H1 (cell line): ENCODE measurements around the gene ALDH1L2. TPM values are rescaled to one million over a fixed set of nuclear protein-coding genes. Genes with fewer than 3 reads are reported as not detected.

Experiments used
- CTCF ChIA-PET: fragments of 300-600 bp; sonication (Branson Sonifier 250); formaldehyde crosslinking; loops from one replicate; lab custom pipeline; 2021; ENCODE audit not compliant: partially characterized antibody; lab: Charles Lee
- POLR2A ChIA-PET: fragments of 300-600 bp; sonication (Branson Sonifier 250); formaldehyde crosslinking; loops from one replicate; lab custom pipeline; 2021; ENCODE audit warnings: inconsistent platforms; ENCODE audit not compliant: partially characterized antibody; lab: Charles Lee
- DNase-seq, 2 experiments: peaks; one replicate each; pipeline versions ENCODE4 v3.0.0 to v3.0.0-alpha.2; 2010 to 2022; ENCODE audit warnings: low spot score in 2 of 2, low read depth in 1 of 2, mixed read lengths in 1 of 2
- FAIRE-seq: peaks from 2 replicates; lab custom pipeline; 2011; peaks lifted over from hg19 to GRCh38; lab: Jason Lieb, UNC
- H2AFZ ChIP-seq: 2 replicates; pipeline ENCODE4 v1.8.1; 2012; ENCODE audit warnings: low read length, inconsistent platforms
- H2AK5ac ChIP-seq: 2 replicates; pipeline ENCODE4 v1.6.1; 2013; ENCODE audit warnings: low read depth, low read length
- H2BK120ac ChIP-seq: replicated peaks from 2 replicates; pipeline ENCODE3; 2013; ENCODE audit warnings: low read depth, low read length, inconsistent platforms
- H2BK12ac ChIP-seq: 2 replicates; pipeline ENCODE4 v1.6.1; 2013; ENCODE audit warnings: low read depth, low read length
- H2BK15ac ChIP-seq: 2 replicates; pipeline ENCODE4 v1.6.1; 2013; ENCODE audit warnings: low read length
- H2BK20ac ChIP-seq: 2 replicates; pipeline ENCODE4 v1.6.1; 2013; ENCODE audit warnings: low read length
- H2BK5ac ChIP-seq: 2 replicates; pipeline ENCODE4 v1.6.1; 2013; ENCODE audit warnings: low read depth, low read length
- H3K14ac ChIP-seq: 2 replicates; pipeline ENCODE4 v1.6.1; 2013; ENCODE audit warnings: inconsistent platforms; ENCODE audit not compliant: insufficient read length
- H3K18ac ChIP-seq: 2 replicates; pipeline ENCODE4 v1.6.1; 2013; ENCODE audit warnings: low read length; ENCODE audit errors: extremely low read depth
- H3K23ac ChIP-seq: 2 replicates; pipeline ENCODE4 v1.6.1; 2013; ENCODE audit warnings: inconsistent platforms; ENCODE audit not compliant: insufficient read length
- H3K23me2 ChIP-seq: 2 replicates; pipeline ENCODE4 v1.6.1; 2013; ENCODE audit warnings: low read depth, low read length
- H3K27ac ChIP-seq: 2 replicates; pipeline ENCODE4 v1.6.1; 2011; ENCODE audit warnings: low read depth, low read length, inconsistent platforms
- H3K27me3 ChIP-seq, 4 experiments: replicated peaks in 1 of 4; 1 replicate in 1 of 4; 2 replicates in 3 of 4; pipeline versions ENCODE4 v1.6.1 to v1.8.1; 2011 to 2013; ENCODE audit warnings: low read length in 3 of 4, mild to moderate bottlenecking in 3 of 4, inconsistent platforms in 2 of 4, mixed read lengths in 2 of 4, moderate library complexity in 1 of 4; ENCODE audit not compliant: control insufficient read depth in 3 of 4, insufficient read depth in 3 of 4; ENCODE audit errors: extremely low read depth in 1 of 4
- H3K36me3 ChIP-seq, 4 experiments: 2 replicates each; pipeline versions ENCODE4 v1.6.1 to v1.8.1; 2011 to 2013; ENCODE audit warnings: mild to moderate bottlenecking in 4 of 4, low read length in 3 of 4, moderate library complexity in 2 of 4, control low read depth in 1 of 4, inconsistent platforms in 1 of 4; ENCODE audit not compliant: insufficient read depth in 4 of 4, control insufficient read depth in 2 of 4
- H3K4ac ChIP-seq: replicated peaks from 2 replicates; pipeline ENCODE3; 2013; ENCODE audit warnings: low read length, low read depth, mixed read lengths, inconsistent platforms; ENCODE audit not compliant: insufficient read length
- H3K4me1 ChIP-seq, 4 experiments: replicated peaks in 1 of 4; 1 replicate in 1 of 4; 2 replicates in 3 of 4; pipeline versions ENCODE4 v1.6.1 to v1.8.1; 2011 to 2013; ENCODE audit warnings: low read length in 3 of 4, inconsistent platforms in 2 of 4, mixed read lengths in 1 of 4; ENCODE audit not compliant: insufficient read depth in 4 of 4, control insufficient read depth in 3 of 4
- H3K4me2 ChIP-seq, 2 experiments: 2 replicates each; pipeline versions ENCODE4 v1.6.1 to v1.8.1; 2011 to 2013; ENCODE audit warnings: low read depth in 2 of 2, low read length in 2 of 2, control low read depth in 1 of 2, inconsistent platforms in 1 of 2, mild to moderate bottlenecking in 1 of 2; ENCODE audit not compliant: insufficient read depth in 1 of 2
- H3K4me3 ChIP-seq, 4 experiments: fragments of 200-600, 300-600 bp in 1 of 4; sonication (generic), shearing (Covaris generic), sonication (Bioruptor Twin) in 1 of 4; 2 replicates each; pipeline versions ENCODE4 v1.5.1 to v1.8.1; 2011 to 2016; ENCODE audit warnings: low read length in 4 of 4, low read depth in 3 of 4, control low read depth in 2 of 4, inconsistent platforms in 2 of 4, mild to moderate bottlenecking in 2 of 4, mixed read lengths in 1 of 4, moderate library complexity in 1 of 4; ENCODE audit not compliant: insufficient read depth in 2 of 4; ENCODE audit errors: extremely low read depth in 1 of 4
- H3K56ac ChIP-seq: replicated peaks from 2 replicates; pipeline ENCODE3; 2013; ENCODE audit warnings: low read depth, mild to moderate bottlenecking, mixed read lengths, low read length, inconsistent platforms; ENCODE audit not compliant: insufficient read length
- H3K79me1 ChIP-seq: 2 replicates; pipeline ENCODE4 v1.6.1; 2013; ENCODE audit warnings: low read depth, low read length, control low read depth
- H3K79me2 ChIP-seq, 2 experiments: 2 replicates each; pipeline versions ENCODE4 v1.6.1 to v1.8.1; 2012 to 2013; ENCODE audit warnings: low read length in 2 of 2, mild to moderate bottlenecking in 2 of 2, inconsistent platforms in 1 of 2; ENCODE audit not compliant: insufficient read depth in 2 of 2, control insufficient read depth in 1 of 2
- H3K9ac ChIP-seq, 4 experiments: replicated peaks in 1 of 4; 1 replicate in 1 of 4; 2 replicates in 3 of 4; pipeline versions ENCODE4 v1.6.1 to v1.8.1; 2011 to 2013; ENCODE audit warnings: low read depth in 3 of 4, low read length in 3 of 4, control low read depth in 2 of 4, mild to moderate bottlenecking in 2 of 4, moderate library complexity in 2 of 4, inconsistent platforms in 1 of 4; ENCODE audit errors: extremely low read depth in 1 of 4
- H3K9me3 ChIP-seq, 2 experiments: 2 replicates each; pipeline versions ENCODE4 v1.6.1 to v1.8.1; 2012 to 2013; ENCODE audit warnings: mild to moderate bottlenecking in 2 of 2, moderate library complexity in 2 of 2, control low read depth in 1 of 2, inconsistent platforms in 1 of 2, low read depth in 1 of 2, low read length in 1 of 2, mixed read lengths in 1 of 2; ENCODE audit not compliant: insufficient read depth in 2 of 2
- H4K20me1 ChIP-seq, 2 experiments: replicated peaks in 1 of 2; 2 replicates each; pipeline versions ENCODE3 to v1.8.1; 2011 to 2013; ENCODE audit warnings: inconsistent platforms in 2 of 2, low read length in 2 of 2, mild to moderate bottlenecking in 1 of 2; ENCODE audit not compliant: insufficient read depth in 2 of 2, control insufficient read depth in 1 of 2
- H4K5ac ChIP-seq: 2 replicates; pipeline ENCODE4 v1.6.1; 2013; ENCODE audit warnings: low read length, low read depth, mixed read lengths, inconsistent platforms; ENCODE audit not compliant: insufficient read length
- H4K8ac ChIP-seq: 2 replicates; pipeline ENCODE4 v1.8.0; 2013; ENCODE audit warnings: mild to moderate bottlenecking, moderate library complexity, low read length, inconsistent platforms; ENCODE audit not compliant: insufficient read depth; ENCODE audit errors: extremely low read depth
- H4K91ac ChIP-seq: replicated peaks from 2 replicates; pipeline ENCODE3; 2013; ENCODE audit warnings: low read length, mixed read lengths, inconsistent platforms; ENCODE audit not compliant: insufficient read length
- ASH2L ChIP-seq: fragments of 200-600, 300-600 bp; sonication (generic); IDR thresholded peaks from one replicate; pipeline ENCODE4 v1.7.1; 2017; ENCODE audit warnings: low read length
- CREB1 ChIP-seq: IDR thresholded peaks from 2 replicates; pipeline ENCODE4 v1.6.1; 2012; ENCODE audit warnings: inconsistent platforms
- SP1 ChIP-seq: IDR thresholded peaks from 2 replicates; pipeline ENCODE4 v1.6.1; 2011; ENCODE audit warnings: low read depth, low read length
- TAF1 ChIP-seq: IDR thresholded peaks from 2 replicates; pipeline ENCODE4 v1.6.1; 2011; ENCODE audit warnings: mild to moderate bottlenecking, low read depth, low read length
- WGBS, 2 experiments: shearing (Covaris generic) in 1 of 2; methylation state at CpG; one replicate each; pipeline versions ENCODE4 v1.1.6 to v1.1.7; 2013 to 2015; ENCODE audit warnings: low lambda C conversion rate in 2 of 2, mixed read lengths in 2 of 2, inconsistent platforms in 1 of 2, low coverage in 1 of 2, missing lambda C conversion rate in 1 of 2; ENCODE audit not compliant: insufficient replicate concordance in 2 of 2, insufficient coverage in 1 of 2, insufficient read length in 1 of 2; ENCODE audit errors: extremely low coverage in 1 of 2, missing lambda C conversion rate in 1 of 2; 5-methylcytosine and 5-hydroxymethylcytosine counted together
- polyA plus RNA-seq, 7 experiments: library from polyadenylated mRNA; depleted of rRNA in 3 of 7; stranded (reverse) in 5 of 7; unstranded in 2 of 7; fragments of >200 nt in 5 of 7; fragments of 200-250 nt in 2 of 7; gene quantifications; 1 replicate in 5 of 7; 2 replicates in 1 of 7; 4 replicates in 1 of 7; pipeline versions ENCODE4 v1.2.1 to v1.2.3, GENCODE V29; 2011 to 2013; ENCODE audit warnings: missing spikeins in 2 of 7, mixed read lengths in 2 of 7
- total RNA-seq: library from RNA; stranded (reverse); fragmentation: NEBNext Ultra II Directional; extraction: Animal tissue kit (Norgen Biotek cat#: 25700); gene quantifications from 2 replicates; pipeline ENCODE4 v1.2.1, GENCODE V29; 2021
- TF ChIP-seq, protein P1 (sequence below): IDR thresholded peaks from 2 replicates; pipeline ENCODE4 v1.6.1; 2012; ENCODE audit warnings: low read length, inconsistent platforms

ALDH1L2 gene
- total and polyA plus RNA-seq, 2 of the 8 experiments (the other 6 are each of a cell fraction or from before 2014, with no cell fraction given): 3.7 to 7.2 TPM

- no peak for FAIRE-seq
- no peak for TF ChIP-seq CREB1
- TF ChIP-seq, protein P1, sequence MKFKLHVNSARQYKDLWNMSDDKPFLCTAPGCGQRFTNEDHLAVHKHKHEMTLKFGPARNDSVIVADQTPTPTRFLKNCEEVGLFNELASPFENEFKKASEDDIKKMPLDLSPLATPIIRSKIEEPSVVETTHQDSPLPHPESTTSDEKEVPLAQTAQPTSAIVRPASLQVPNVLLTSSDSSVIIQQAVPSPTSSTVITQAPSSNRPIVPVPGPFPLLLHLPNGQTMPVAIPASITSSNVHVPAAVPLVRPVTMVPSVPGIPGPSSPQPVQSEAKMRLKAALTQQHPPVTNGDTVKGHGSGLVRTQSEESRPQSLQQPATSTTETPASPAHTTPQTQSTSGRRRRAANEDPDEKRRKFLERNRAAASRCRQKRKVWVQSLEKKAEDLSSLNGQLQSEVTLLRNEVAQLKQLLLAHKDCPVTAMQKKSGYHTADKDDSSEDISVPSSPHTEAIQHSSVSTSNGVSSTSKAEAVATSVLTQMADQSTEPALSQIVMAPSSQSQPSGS: no peak
- TF ChIP-seq TAF1: no peak
- no peak for TF ChIP-seq SP1
- TF ChIP-seq ASH2L: no peak
- TF ChIP-seq, all 59 proteins: peak for 0
- Histone ChIP-seq H3K36me3 (no peaks in the 10 kb centered on the region), H2BK120ac (peak overlapping the region; percentile 93), H3K9ac (no peak overlapping the region; a peak in 1 of 7 replicates), H3K9me3 (peaks cover 1 to 4% of the 10 kb centered on the region in 2 experiments; a peak in 2 of 4 replicates), H4K5ac (no peak overlapping the region), H2BK15ac (peak overlapping the region; percentile 62; the same call in 1 of the 2 replicates), H2AK5ac (0 out of 2 replicates have a peak overlapping the region, but pooled peaks have one; percentile 29), H3K18ac (no peak overlapping the region), H2BK12ac (peak overlapping the region; percentile 69; the same call in 1 of the 2 replicates), H3K23ac (no peak overlapping the region), H3K79me1 (no peaks in the 10 kb centered on the region), H4K8ac (no peak overlapping the region), H3K4me2 (0 out of 4 replicates have a peak overlapping the region, but pooled peaks of 1 of the 2 experiments have one; percentile 25), H2BK5ac (peak overlapping the region; percentile 36; the same call in 1 of the 2 replicates), H3K4me3 (no peak overlapping the region), H3K4ac (no peak overlapping the region), H2BK20ac (0 out of 2 replicates have a peak overlapping the region, but pooled peaks have one; percentile 77), H4K20me1 (no peaks in the 10 kb centered on the region), H3K79me2 (no peaks in the 10 kb centered on the region), H4K91ac (peak overlapping the region; percentile 20), H3K56ac (no peak overlapping the region), H3K27me3 (no peaks in the 10 kb centered on the region), H3K14ac (no peak overlapping the region), H3K27ac (no peak overlapping the region), H3K4me1 (peaks cover 14 to 29% (median 20%) of the 10 kb centered on the region in 4 experiments; a peak in 6 of 7 replicates), H2AFZ (peak overlapping the region; percentile 62; the same call in 1 of the 2 replicates), H3K23me2 (0 out of 2 replicates have a peak, but pooled peaks cover 3% of the 10 kb centered on the region)
- ChIA-PET CTCF (no interaction called here), POLR2A (interaction anchor here (1.1 kb wide), 1 partner anchor 18 kb away, joined by 3 read pairs; the partner anchor contains the start of gene WASHC4)
- no peak for DNase-seq
- 92% methylated on average over 3 of the region's 3 CpGs; no CpG with 5 or more reads in 1 of the 2 experiments for WGBS, 2 experiments
Observed at GRCh38 chr12:105089817-105090216, 5.6 kb upstream of the ALDH1L2 start.
